HepG2 (cell line): ENCODE results near the gene SART1. TPM values are rescaled to one million over a fixed set of nuclear protein-coding genes. Genes with fewer than 3 reads are reported as not detected.

Experiments
- ATAC-seq: fragments of 200-7000 bp; cut with Tn5 transposase; 3 replicates; pipeline ENCODE4 v1.9.1; 2020; ENCODE audit warnings: mild to moderate bottlenecking, moderate library complexity
- BruUV-seq: library from RNA; stranded (reverse); fragments of 400-500 nt; replicated peaks from 2 replicates; lab custom pipeline; 2021; lab: Mats Ljungman, UMichigan
- CTCF ChIA-PET: fragments of 300-600 bp; formaldehyde crosslinking; extraction: SDS; loops from one replicate; lab custom pipeline; 2021; ENCODE audit warnings: low total read pairs, inconsistent platforms, low intra/inter-chr PET ratio; lab: Yijun Ruan, JAX
- POLR2A ChIA-PET: fragments of 350-600 bp; sonication (Branson Sonifier 250); formaldehyde crosslinking; loops from one replicate; lab custom pipeline; 2020; ENCODE audit warnings: antibody characterized with exemption, inconsistent platforms; lab: Yijun Ruan, JAX
- DNase-seq: peaks from one replicate; pipeline ENCODE4 v3.0.0-alpha.2; 2015; ENCODE audit warnings: low spot score
- FAIRE-seq: peaks from 3 replicates; lab custom pipeline; 2011; peaks lifted over from hg19 to GRCh38; lab: Jason Lieb, UNC
- H2AFZ ChIP-seq: one replicate; pipeline ENCODE4 v1.6.1; 2011; ENCODE audit warnings: low read length, inconsistent platforms
- H3K27ac ChIP-seq: fragments of 300-600 bp; 3 replicates; pipeline ENCODE4 v1.8.0; 2011; ENCODE audit warnings: mixed run types, mild to moderate bottlenecking, mixed read lengths, low read length, inconsistent platforms; ENCODE audit not compliant: insufficient read depth; ENCODE audit errors: extremely low read length
- H3K27me3 ChIP-seq, 2 experiments: fragments of 200-600 bp in 1 of 2; 2 replicates in 1 of 2; 3 replicates in 1 of 2; pipeline versions ENCODE4 v1.6.0 to v1.8.0; 2011; ENCODE audit warnings: low read length in 2 of 2, mild to moderate bottlenecking in 2 of 2, moderate library complexity in 2 of 2, inconsistent platforms in 1 of 2; ENCODE audit not compliant: insufficient read depth in 2 of 2, control insufficient read depth in 1 of 2
- H3K36me3 ChIP-seq, 2 experiments: fragments of 200-600 bp in 1 of 2; replicated peaks in 1 of 2; 2 replicates in 1 of 2; 3 replicates in 1 of 2; pipeline versions ENCODE4 v1.5.1 to v1.8.0; 2011; ENCODE audit warnings: low read length in 2 of 2, inconsistent platforms in 1 of 2; ENCODE audit not compliant: insufficient read depth in 2 of 2, control insufficient read depth in 1 of 2
- H3K4me1 ChIP-seq: 2 replicates; pipeline ENCODE4 v1.5.1; 2012; ENCODE audit warnings: low read length, inconsistent platforms; ENCODE audit not compliant: insufficient read depth
- H3K4me2 ChIP-seq: 2 replicates; pipeline ENCODE4 v1.6.0; 2011; ENCODE audit warnings: low read depth, low read length, inconsistent platforms
- H3K4me3 ChIP-seq, 3 experiments: fragments of 200-600 bp in 1 of 3; sonication (generic), shearing (Covaris generic) in 1 of 3; replicated peaks in 1 of 3; 2 replicates each; pipeline ENCODE4 v1.5.1; 2011 to 2016; ENCODE audit warnings: low read length in 3 of 3, inconsistent platforms in 2 of 3, low read depth in 2 of 3, mild to moderate bottlenecking in 2 of 3, control low read depth in 1 of 3, mixed read lengths in 1 of 3; ENCODE audit not compliant: insufficient read depth in 1 of 3
- H3K79me2 ChIP-seq: one replicate; pipeline ENCODE4 v1.6.1; 2011; ENCODE audit warnings: low read length, inconsistent platforms; ENCODE audit not compliant: insufficient read depth
- H3K9ac ChIP-seq: 2 replicates; pipeline ENCODE4 v1.6.0; 2011; ENCODE audit warnings: mild to moderate bottlenecking, low read depth, low read length, inconsistent platforms; ENCODE audit not compliant: insufficient read depth
- H3K9me3 ChIP-seq: 2 replicates; pipeline ENCODE4 v1.5.1; 2012; ENCODE audit warnings: mild to moderate bottlenecking, low read length
- H4K20me1 ChIP-seq: 2 replicates; pipeline ENCODE4 v1.6.0; 2011; ENCODE audit warnings: inconsistent platforms, mild to moderate bottlenecking, low read length, moderate library complexity; ENCODE audit not compliant: insufficient read depth
- EZH2 ChIP-seq: conservative IDR thresholded peaks from 2 replicates; pipeline ENCODE4 v1.6.1; 2012; ENCODE audit warnings: mild to moderate bottlenecking, low read depth, low read length, moderate library complexity
- KLF9 ChIP-seq: IDR thresholded peaks from 2 replicates; pipeline ENCODE4 v1.6.1; 2016; ENCODE audit warnings: low read depth
- POLR2G ChIP-seq: fragments of 200-400 bp; formaldehyde crosslinking; IDR thresholded peaks from 2 replicates; pipeline ENCODE4 v1.6.1; 2018; ENCODE audit warnings: mild to moderate bottlenecking, low read depth, low read length, moderate library complexity
- SP5 ChIP-seq: IDR thresholded peaks from 2 replicates; pipeline ENCODE4 v1.6.1; 2016; ENCODE audit warnings: low read depth, borderline replicate concordance
- STAG1 ChIP-seq: sonication (generic); formaldehyde crosslinking; IDR thresholded peaks from 2 replicates; pipeline ENCODE4 v1.4.0; 2020; ENCODE audit warnings: missing genetic modification reagents
- TEAD3 ChIP-seq: optimal IDR thresholded peaks from 2 replicates; pipeline ENCODE3; 2016; ENCODE audit warnings: borderline replicate concordance
- ZBTB8A ChIP-seq: sonication (generic); formaldehyde crosslinking; IDR thresholded peaks from 2 replicates; pipeline ENCODE4 v1.4.0; 2020; ENCODE audit warnings: mild to moderate bottlenecking, low read depth, missing genetic modification reagents, borderline replicate concordance
- ZNF136 ChIP-seq: sonication (generic); formaldehyde crosslinking; IDR thresholded peaks from 2 replicates; pipeline ENCODE4 v1.8.1; 2022; ENCODE audit warnings: low read depth, mild to moderate bottlenecking, moderate library complexity, missing genetic modification reagents
- ZNF282 ChIP-seq: fragments of 450-650 bp; IDR thresholded peaks from 2 replicates; pipeline ENCODE4 v1.6.1; 2018; ENCODE audit not compliant: partially characterized antibody
- ZNF414 ChIP-seq: sonication (generic); formaldehyde crosslinking; IDR thresholded peaks from 2 replicates; pipeline ENCODE4 v1.5.0; 2020; ENCODE audit warnings: missing genetic modification reagents
- ZNF543 ChIP-seq: sonication (generic); formaldehyde crosslinking; IDR thresholded peaks from 2 replicates; pipeline ENCODE4 v1.4.0; 2020; ENCODE audit warnings: mild to moderate bottlenecking, missing genetic modification reagents
- ZNF652 ChIP-seq: IDR thresholded peaks from 2 replicates; pipeline ENCODE4 v1.6.1; 2016; ENCODE audit warnings: low read depth, borderline replicate concordance
- ZNF660 ChIP-seq: sonication (generic); formaldehyde crosslinking; IDR thresholded peaks from 2 replicates; pipeline ENCODE4 v1.5.1; 2020; ENCODE audit warnings: mild to moderate bottlenecking, low read depth, missing genetic modification reagents, borderline replicate concordance
- ZNF703 ChIP-seq: sonication (generic); formaldehyde crosslinking; IDR thresholded peaks from 2 replicates; pipeline ENCODE4 v1.5.1; 2020; ENCODE audit warnings: missing genetic modification reagents, mild to moderate bottlenecking, moderate library complexity, borderline replicate concordance
- ZNF773 ChIP-seq: sonication (generic); formaldehyde crosslinking; IDR thresholded peaks from 2 replicates; pipeline ENCODE4 v1.4.0; 2020; ENCODE audit warnings: missing genetic modification reagents, borderline replicate concordance
- WGBS: methylation state at CpG from one replicate; pipeline ENCODE4 v1.1.6; 2017; ENCODE audit warnings: low lambda C conversion rate; 5-methylcytosine and 5-hydroxymethylcytosine counted together
- in situ Hi-C: cut with HindIII; loops from 2 replicates; pipeline ENCODE4 v1.10.0; 2017; ENCODE audit warnings: low pct_unique_long_range_greater_than_20kb; ENCODE audit not compliant: extremely low pct_ligation_motif_present
- intact Hi-C: fragments of 100-400 bp; cut with micrococcal nuclease; formaldehyde crosslinking; loops from one replicate; pipeline ENCODE4 v1.10.0; 2022; ENCODE audit not compliant: unreplicated experiment
- polyA plus RNA-seq, 8 experiments: library from polyadenylated mRNA; depleted of rRNA in 3 of 8; stranded (reverse) in 7 of 8; unstranded in 1 of 8; fragments of >200 nt; fragmentation: Illumina TruSeq in 4 of 8; extraction: Trizol in 4 of 8; gene quantifications; 2 replicates each; pipeline versions ENCODE4 v1.2.1 to v1.2.3, GENCODE V29; 2011 to 2016; ENCODE audit warnings: low read depth in 4 of 8, missing spikeins in 1 of 8, mixed read lengths in 1 of 8; ENCODE audit not compliant: insufficient read depth in 1 of 8
- total RNA-seq, 5 experiments: library from RNA; depleted of rRNA; stranded (reverse); fragments of >200 nt; fragmentation: Illumina TruSeq; extraction: Trizol; gene quantifications; 2 replicates each; pipeline ENCODE4 v1.2.3, GENCODE V29; 2016; ENCODE audit warnings: low read depth in 1 of 5
- TF ChIP-seq, protein P1 (sequence below): sonication (generic); formaldehyde crosslinking; IDR thresholded peaks from 2 replicates; pipeline ENCODE4 v1.5.1; 2020; ENCODE audit warnings: mild to moderate bottlenecking, missing genetic modification reagents, borderline replicate concordance
- TF ChIP-seq, protein P2 (sequence below): sonication (generic); formaldehyde crosslinking; IDR thresholded peaks from 2 replicates; pipeline ENCODE4 v1.9.0; 2021; ENCODE audit warnings: missing genetic modification reagents, mild to moderate bottlenecking, borderline replicate concordance

Gene SART1
- total and polyA plus RNA-seq, 2 of the 13 experiments (the other 11 are each of a cell fraction or from before 2014, with no cell fraction given): 11.3 to 22.5 TPM

DNA sequence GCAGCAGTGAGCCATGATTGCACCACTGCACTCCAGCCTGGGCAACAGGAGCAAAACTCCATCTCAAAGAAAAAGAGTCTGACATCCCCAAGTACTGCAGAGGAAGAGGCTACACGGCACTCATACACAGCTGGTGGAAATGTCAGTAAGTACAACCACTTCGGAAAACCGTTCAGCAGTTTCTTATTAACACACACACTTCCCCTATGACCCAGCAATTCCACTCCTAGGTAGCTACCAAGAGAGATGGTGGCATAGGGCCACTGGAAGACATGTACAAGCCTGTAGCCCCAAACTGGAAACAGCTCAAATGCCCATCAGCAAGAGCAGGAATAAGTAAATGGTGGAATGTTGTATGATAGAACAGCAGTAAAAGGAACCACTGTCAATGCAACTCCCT lies 39.0 kb upstream of the SART1 start:
- no peak for FAIRE-seq
- Histone ChIP-seq H3K27me3 (no peaks in the 10 kb centered on the region), H3K9ac (no peak overlapping the region), H3K4me2 (no peak overlapping the region), H3K4me3 (no peak overlapping the region), H3K9me3 (no peaks in the 10 kb centered on the region), H2AFZ (no peak overlapping the region), H3K79me2 (peaks cover 11% of the 10 kb centered on the region)
- POLR2A ChIA-PET: no interaction called here
- no TSS peak for BruUV-seq
- in situ Hi-C loops: no loop called here
- TF ChIP-seq EZH2: no peak
- TF ChIP-seq TEAD3 (CRISPR knock-in tag): no peak
- TF ChIP-seq, all 625 proteins: peak for 0
- CTCF ChIA-PET: no interaction called here
- Histone ChIP-seq H4K20me1 (no peaks in the 10 kb centered on the region), H3K27ac (no peak overlapping the region), H3K4me1 (peaks cover 22% of the 10 kb centered on the region), H3K36me3 (no peaks in the 10 kb centered on the region; a peak in 1 of 5 replicates)
- DNase-seq (no peak), ATAC-seq (no peak)
- intact Hi-C loops: no loop called here
- WGBS: 91% methylated on average over 3 of the region's 3 CpGs

DNA sequence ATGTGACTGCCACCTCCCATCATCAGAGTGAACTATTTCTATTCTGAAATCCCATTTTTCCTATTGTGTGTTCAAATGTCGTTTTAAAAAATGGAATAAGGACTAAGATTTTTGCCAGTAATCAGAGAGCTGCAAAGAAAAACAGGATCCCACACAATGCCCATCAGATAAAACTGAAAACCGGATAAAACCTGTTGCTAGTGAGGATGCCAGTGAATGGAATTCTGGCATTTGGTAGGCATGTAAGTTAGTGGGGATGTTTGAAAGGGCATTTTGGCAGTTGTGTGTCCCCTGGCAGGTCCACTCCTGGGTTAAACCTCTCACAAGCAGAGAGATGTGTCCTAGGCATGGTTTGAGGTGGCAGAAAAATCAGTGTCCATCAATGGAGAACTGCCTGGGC lies 36.1 kb upstream of the SART1 start:
- intact Hi-C loops (no loop called here), in situ Hi-C loops (no loop called here)
- ATAC-seq (no peak), FAIRE-seq (no peak), DNase-seq (no peak)
- no peaks in the 10 kb centered on the region for H3K9me3 ChIP-seq
- peaks cover 30% of the 10 kb centered on the region for H3K4me1 ChIP-seq
- H3K27me3 ChIP-seq: peaks cover 0 to 3% of the 10 kb centered on the region in 2 experiments; a peak in 1 of 5 replicates
- H3K36me3 ChIP-seq: no peaks in the 10 kb centered on the region; a peak in 1 of 5 replicates
- H2AFZ ChIP-seq: no peak overlapping the region
- H3K4me2 ChIP-seq: no peak overlapping the region
- 31% methylated on average over 2 of the region's 2 CpGs for WGBS
- no peak overlapping the region for H3K4me3 ChIP-seq
- ChIA-PET POLR2A (no interaction called here), CTCF (no interaction called here)
- no peaks in the 10 kb centered on the region for H4K20me1 ChIP-seq
- H3K9ac ChIP-seq: no peak overlapping the region
- H3K27ac ChIP-seq: no peak overlapping the region
- no peaks in the 10 kb centered on the region for H3K79me2 ChIP-seq
- no TSS peak for BruUV-seq
- TF ChIP-seq ZNF652 (CRISPR knock-in tag) (no peak), KLF9 (CRISPR knock-in tag) (no peak), POLR2G (no peak), ZNF282 (no peak), ZNF703 (no peak), ZNF414 (CRISPR knock-in tag) (no peak), SP5 (CRISPR knock-in tag) (no peak), ZNF543 (CRISPR knock-in tag) (no peak), ZNF660 (CRISPR knock-in tag) (no peak), ZBTB8A (CRISPR knock-in tag) (no peak), ZNF136 (CRISPR knock-in tag) (no peak), ZNF773 (CRISPR knock-in tag) (no peak), STAG1 (no peak)
- TF ChIP-seq, protein P1, sequence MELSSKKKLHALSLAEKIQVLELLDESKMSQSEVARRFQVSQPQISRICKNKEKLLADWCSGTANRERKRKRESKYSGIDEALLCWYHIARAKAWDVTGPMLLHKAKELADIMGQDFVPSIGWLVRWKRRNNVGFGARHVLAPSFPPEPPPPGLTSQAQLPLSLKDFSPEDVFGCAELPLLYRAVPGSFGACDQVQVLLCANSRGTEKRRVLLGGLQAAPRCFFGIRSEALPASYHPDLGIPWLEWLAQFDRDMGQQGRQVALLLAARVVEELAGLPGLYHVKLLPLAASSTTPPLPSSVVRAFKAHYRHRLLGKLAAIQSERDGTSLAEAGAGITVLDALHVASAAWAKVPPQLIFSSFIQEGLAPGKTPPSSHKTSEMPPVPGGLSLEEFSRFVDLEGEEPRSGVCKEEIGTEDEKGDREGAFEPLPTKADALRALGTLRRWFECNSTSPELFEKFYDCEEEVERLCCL (CRISPR knock-in tag): no peak
- TF ChIP-seq, protein P2, sequence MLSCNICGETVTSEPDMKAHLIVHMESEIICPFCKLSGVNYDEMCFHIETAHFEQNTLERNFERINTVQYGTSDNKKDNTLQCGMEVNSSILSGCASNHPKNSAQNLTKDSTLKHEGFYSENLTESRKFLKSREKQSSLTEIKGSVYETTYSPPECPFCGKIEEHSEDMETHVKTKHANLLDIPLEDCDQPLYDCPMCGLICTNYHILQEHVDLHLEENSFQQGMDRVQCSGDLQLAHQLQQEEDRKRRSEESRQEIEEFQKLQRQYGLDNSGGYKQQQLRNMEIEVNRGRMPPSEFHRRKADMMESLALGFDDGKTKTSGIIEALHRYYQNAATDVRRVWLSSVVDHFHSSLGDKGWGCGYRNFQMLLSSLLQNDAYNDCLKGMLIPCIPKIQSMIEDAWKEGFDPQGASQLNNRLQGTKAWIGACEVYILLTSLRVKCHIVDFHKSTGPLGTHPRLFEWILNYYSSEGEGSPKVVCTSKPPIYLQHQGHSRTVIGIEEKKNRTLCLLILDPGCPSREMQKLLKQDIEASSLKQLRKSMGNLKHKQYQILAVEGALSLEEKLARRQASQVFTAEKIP: no peak
